Thyroid gland (tissue), 4 donors: ENCODE results near the gene DUOX1. TPM values are rescaled to one million over a fixed set of nuclear protein-coding genes. Genes with fewer than 3 reads are reported as not detected.

Experiments used
- DNase-seq, 2 donors: peaks; one replicate each; pipeline ENCODE4 v3.0.0-alpha.2; 2019
- H3K27ac ChIP-seq, 3 donors: fragments of 200-600 bp; sonication (generic); 1 replicate in 2 of 3; 2 replicates in 1 of 3; pipeline ENCODE4 v1.5.1; 2016 to 2019; ENCODE audit warnings: mild to moderate bottlenecking in 1 of 3, moderate library complexity in 1 of 3
- H3K27me3 ChIP-seq: fragments of 200-600 bp; sonication (generic); one replicate; pipeline ENCODE4 v1.5.1; 2019
- H3K36me3 ChIP-seq, 2 donors: fragments of 200-600 bp; sonication (generic); one replicate each; pipeline ENCODE4 v1.5.1; 2016 to 2019
- H3K4me1 ChIP-seq, 2 donors: fragments of 200-600 bp; sonication (generic); one replicate each; pipeline ENCODE4 v1.5.1; 2017 to 2019
- H3K4me3 ChIP-seq, 3 donors: fragments of 200-600 bp; sonication (generic); replicated peaks in 1 of 3; 1 replicate in 2 of 3; 2 replicates in 1 of 3; pipeline ENCODE4 v1.5.1; 2016; ENCODE audit warnings: mild to moderate bottlenecking in 1 of 3
- H3K9me3 ChIP-seq: fragments of 200-600 bp; sonication (generic); one replicate; pipeline ENCODE4 v1.5.1; 2017
- POLR2A ChIP-seq, 2 donors: fragments of 450-650 bp; IDR thresholded peaks; one replicate each; pipeline ENCODE4 v1.6.1; 2017; ENCODE audit warnings: antibody characterized with exemption in 2 of 2, mild to moderate bottlenecking in 2 of 2, moderate library complexity in 1 of 2
- WGBS, 2 donors: methylation state at CpG; one replicate each; pipeline ENCODE4 v1.1.5; 2017; 5-methylcytosine and 5-hydroxymethylcytosine counted together
- intact Hi-C: fragments of 100-400 bp; cut with DNase I; formaldehyde crosslinking; loops from one replicate; pipeline ENCODE4 v1.15.1; 2023
- total RNA-seq, 4 donors: library from RNA; depleted of rRNA; stranded (reverse); fragments of >200 nt; gene quantifications; one replicate each; pipeline ENCODE4 v1.2.3, GENCODE V29; 2016
- TF ChIP-seq, protein P1 (sequence below), 6 experiments: fragments of 200-600 bp in 3 of 6; fragments of 450-650 bp in 3 of 6; sonication (generic) in 3 of 6; IDR thresholded peaks; one replicate each; pipeline ENCODE4 v1.5.1; 2016 to 2019; ENCODE audit warnings: antibody characterized with exemption in 6 of 6, mild to moderate bottlenecking in 2 of 6, inconsistent platforms in 1 of 6, moderate library complexity in 1 of 6

DUOX1 gene
- total RNA-seq, 4 donors from 2014 or later, result 132 to 313 (median 234) TPM

DNA sequence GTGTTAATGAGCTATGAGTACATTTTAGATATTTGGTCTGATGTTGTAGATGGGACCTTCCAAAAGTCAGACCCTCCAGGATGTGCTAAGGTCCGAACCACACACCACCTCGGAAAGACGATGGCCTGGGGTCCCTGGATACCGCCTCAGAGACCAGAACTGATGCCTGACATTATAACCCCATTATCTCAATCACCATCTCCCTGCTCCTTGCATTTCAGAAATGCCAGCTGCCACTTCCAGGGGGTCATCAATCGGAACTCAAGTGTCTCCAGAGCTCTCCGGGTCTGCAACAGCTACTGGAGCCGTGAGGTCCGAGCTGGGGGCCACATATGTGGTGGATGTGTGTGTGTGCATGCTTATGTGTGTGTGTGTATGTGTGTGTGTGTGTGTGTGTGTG lies 7.9 kb downstream of the DUOX1 start:
- WGBS, 2 donors, result 80 to 83% methylated on average over 8 of the region's 8 CpGs
- Histone ChIP-seq H3K4me1 (peaks cover 23 to 24% of the 10 kb centered on the region in 2 donors), H3K27ac (no peak overlapping the region), H3K27me3 (no peaks in the 10 kb centered on the region), H3K36me3 (peaks cover 38% of the 10 kb centered on the region in 2 donors), H3K9me3 (no peaks in the 10 kb centered on the region), H3K4me3 (no peak overlapping the region)
- TF ChIP-seq, protein P1, sequence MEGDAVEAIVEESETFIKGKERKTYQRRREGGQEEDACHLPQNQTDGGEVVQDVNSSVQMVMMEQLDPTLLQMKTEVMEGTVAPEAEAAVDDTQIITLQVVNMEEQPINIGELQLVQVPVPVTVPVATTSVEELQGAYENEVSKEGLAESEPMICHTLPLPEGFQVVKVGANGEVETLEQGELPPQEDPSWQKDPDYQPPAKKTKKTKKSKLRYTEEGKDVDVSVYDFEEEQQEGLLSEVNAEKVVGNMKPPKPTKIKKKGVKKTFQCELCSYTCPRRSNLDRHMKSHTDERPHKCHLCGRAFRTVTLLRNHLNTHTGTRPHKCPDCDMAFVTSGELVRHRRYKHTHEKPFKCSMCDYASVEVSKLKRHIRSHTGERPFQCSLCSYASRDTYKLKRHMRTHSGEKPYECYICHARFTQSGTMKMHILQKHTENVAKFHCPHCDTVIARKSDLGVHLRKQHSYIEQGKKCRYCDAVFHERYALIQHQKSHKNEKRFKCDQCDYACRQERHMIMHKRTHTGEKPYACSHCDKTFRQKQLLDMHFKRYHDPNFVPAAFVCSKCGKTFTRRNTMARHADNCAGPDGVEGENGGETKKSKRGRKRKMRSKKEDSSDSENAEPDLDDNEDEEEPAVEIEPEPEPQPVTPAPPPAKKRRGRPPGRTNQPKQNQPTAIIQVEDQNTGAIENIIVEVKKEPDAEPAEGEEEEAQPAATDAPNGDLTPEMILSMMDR (IDR thresholded peaks at IDR 0.05), result no peak
- no peak for TF ChIP-seq POLR2A (IDR thresholded peaks at IDR 0.05)
- intact Hi-C loops, result no loop called here
- no peak for DNase-seq

DNA sequence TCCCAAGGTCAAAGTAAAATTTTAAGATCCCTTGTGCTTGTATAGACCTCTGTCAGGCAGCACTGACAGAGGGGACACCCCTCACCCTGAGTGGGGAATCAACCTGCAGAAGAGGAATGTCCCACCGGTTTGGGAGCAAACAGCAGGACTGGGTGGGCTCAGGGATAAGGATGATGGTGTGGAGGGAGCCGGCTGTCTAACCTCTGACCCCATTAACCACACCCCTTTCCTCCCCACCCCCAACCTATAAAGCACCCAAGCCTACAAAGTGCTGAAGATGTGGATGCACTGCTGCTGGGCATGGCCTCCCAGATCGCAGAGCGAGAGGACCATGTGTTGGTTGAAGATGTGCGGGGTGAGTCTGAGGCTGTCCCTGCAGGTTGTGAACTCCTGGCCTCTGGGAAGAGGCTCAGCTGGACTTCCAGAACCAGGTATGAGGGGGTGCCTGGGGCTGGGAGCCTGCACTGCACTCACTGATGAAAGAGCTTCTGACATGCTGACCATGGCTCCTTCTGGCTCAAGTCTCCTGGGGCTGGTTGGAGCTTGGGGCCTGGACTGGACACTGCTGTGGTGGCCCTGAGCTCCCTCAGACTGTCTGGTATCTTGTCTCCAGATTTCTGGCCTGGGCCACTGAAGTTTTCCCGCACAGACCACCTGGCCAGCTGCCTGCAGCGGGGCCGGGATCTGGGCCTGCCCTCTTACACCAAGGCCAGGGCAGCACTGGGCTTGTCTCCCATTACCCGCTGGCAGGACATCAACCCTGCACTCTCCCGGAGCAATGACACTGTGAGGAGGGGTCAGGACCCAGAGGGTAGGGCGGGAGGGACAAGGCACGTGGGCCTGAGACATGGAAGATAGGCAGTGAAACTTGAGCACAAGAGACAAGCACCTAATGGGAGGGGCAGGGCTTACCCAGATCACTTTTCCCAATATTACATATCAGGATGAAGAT lies 9.3 kb downstream of the DUOX1 start:
- TF ChIP-seq, protein P1 (IDR thresholded peaks at IDR 0.05), result no peak
- TF ChIP-seq POLR2A (IDR thresholded peaks at IDR 0.05), result no peak
- no peak overlapping the region for H3K4me3 ChIP-seq
- no peak for DNase-seq
- no peak overlapping the region for H3K27ac ChIP-seq
- H3K27me3 ChIP-seq, result no peaks in the 10 kb centered on the region
- H3K36me3 ChIP-seq, result peaks cover 45 to 48% of the 10 kb centered on the region in 2 donors
- H3K9me3 ChIP-seq, result no peaks in the 10 kb centered on the region
- peaks cover 10% of the 10 kb centered on the region in 2 donors for H3K4me1 ChIP-seq
- intact Hi-C loops, result no loop called here
- WGBS, 2 donors, result 80 to 82% methylated on average over 12 of the region's 12 CpGs

DNA sequence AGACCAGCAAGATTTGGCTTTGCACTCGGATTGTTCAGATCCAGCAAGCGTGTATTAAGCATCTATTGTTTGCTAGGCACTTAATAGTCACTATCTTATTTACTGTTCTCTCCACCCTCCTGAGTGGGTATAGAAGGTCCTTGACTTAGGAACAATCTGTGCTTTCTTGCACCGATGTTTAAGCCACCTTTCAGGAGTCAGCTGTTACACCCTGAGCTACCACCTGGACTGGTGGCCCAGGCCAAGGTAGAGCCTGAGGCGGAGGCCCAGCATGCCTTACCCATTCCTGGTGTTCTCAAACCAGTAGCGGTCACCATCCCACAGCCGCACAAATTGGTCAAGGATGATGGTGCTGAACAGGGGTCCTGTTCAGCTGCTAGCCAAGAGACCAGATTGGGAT lies 10.0 kb downstream of the DUOX1 start:
- H3K4me3 ChIP-seq, result no peak overlapping the region
- WGBS, 2 donors, result 88 to 93% methylated on average over 6 of the region's 6 CpGs
- peaks cover 4% of the 10 kb centered on the region in 2 donors for H3K4me1 ChIP-seq
- intact Hi-C loops, result no loop called here
- H3K27ac ChIP-seq, result no peak overlapping the region
- TF ChIP-seq, protein P1 (IDR thresholded peaks at IDR 0.05), result no peak
- no peak for TF ChIP-seq POLR2A (IDR thresholded peaks at IDR 0.05)
- DNase-seq, result no peak
- no peaks in the 10 kb centered on the region for H3K9me3 ChIP-seq
- peaks cover 51 to 55% of the 10 kb centered on the region in 2 donors for H3K36me3 ChIP-seq
- no peaks in the 10 kb centered on the region for H3K27me3 ChIP-seq

DNA sequence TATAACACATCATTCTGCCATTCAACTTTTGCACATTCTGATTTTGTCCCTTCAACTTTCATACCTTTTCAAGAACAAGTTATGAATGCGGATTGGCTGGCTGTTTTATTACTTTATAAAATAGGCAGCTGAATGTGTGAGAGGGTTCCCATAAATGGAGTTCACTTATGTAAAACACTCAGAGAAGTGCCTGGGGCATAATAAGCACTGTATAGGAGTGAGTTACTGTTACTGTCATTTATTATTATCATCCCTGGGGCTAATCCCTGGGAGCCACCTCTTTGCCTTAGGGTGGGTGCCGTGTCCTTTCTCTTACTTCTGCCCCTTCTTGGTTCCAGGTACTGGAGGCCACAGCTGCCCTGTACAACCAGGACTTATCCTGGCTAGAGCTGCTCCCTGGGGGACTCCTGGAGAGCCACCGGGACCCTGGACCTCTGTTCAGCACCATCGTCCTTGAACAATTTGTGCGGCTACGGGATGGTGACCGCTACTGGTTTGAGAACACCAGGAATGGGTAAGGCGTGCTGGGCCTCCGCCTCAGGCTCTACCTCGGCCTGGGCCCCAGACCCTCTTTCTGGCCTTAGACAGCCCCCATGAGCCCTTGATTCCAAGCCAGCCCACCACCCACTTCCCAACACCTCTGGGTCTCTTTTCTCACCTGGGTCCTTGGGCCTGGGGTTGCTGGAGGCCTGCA lies 10.9 kb downstream of the DUOX1 start:
- Histone ChIP-seq H3K4me3 (no peak overlapping the region), H3K9me3 (no peaks in the 10 kb centered on the region), H3K36me3 (peaks cover 58 to 61% of the 10 kb centered on the region in 2 donors), H3K27me3 (no peaks in the 10 kb centered on the region), H3K4me1 (no peaks in the 10 kb centered on the region), H3K27ac (no peak overlapping the region)
- intact Hi-C loops, result no loop called here
- no peak for DNase-seq
- 96 to 97% methylated on average over 9 to 10 of the region's 10 CpGs for WGBS, 2 donors
- TF ChIP-seq, protein P1 (IDR thresholded peaks at IDR 0.05), result no peak

DNA sequence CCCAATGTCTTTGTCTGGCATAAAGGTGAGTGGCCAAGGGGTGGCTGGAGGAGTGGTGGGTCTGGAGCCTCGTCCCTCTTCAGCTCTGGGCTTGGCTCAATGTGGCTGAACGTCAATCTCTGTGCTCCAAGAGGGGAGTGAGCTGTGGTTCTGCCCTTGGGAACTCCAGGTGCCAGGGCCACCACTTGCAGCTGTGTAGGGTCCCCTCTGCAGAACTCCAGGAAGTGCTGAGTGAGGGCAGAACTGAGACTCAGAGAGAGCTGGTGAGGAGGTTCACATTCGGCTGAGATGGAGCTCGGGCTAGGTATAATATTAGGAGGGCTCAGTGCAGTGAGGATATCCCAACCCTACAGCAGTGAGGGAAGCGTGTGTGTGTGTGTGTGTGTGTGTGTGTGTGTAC lies 11.6 kb downstream of the DUOX1 start:
- H3K9me3 ChIP-seq, result no peaks in the 10 kb centered on the region
- H3K4me1 ChIP-seq, result no peaks in the 10 kb centered on the region
- WGBS, 2 donors, result 84 to 85% methylated on average over 4 to 5 of the region's 5 CpGs
- H3K4me3 ChIP-seq, result no peak overlapping the region
- no peak for TF ChIP-seq POLR2A (IDR thresholded peaks at IDR 0.05)
- TF ChIP-seq, protein P1 (IDR thresholded peaks at IDR 0.05), result no peak
- intact Hi-C loops, result no loop called here
- DNase-seq, result no peak
- no peak overlapping the region for H3K27ac ChIP-seq
- peaks cover 61 to 62% of the 10 kb centered on the region in 2 donors for H3K36me3 ChIP-seq
- H3K27me3 ChIP-seq, result no peaks in the 10 kb centered on the region
